Spinal cord (tissue), 10 donors: ENCODE measurements around the gene HSPA1B. TPM values are rescaled to one million over a fixed set of nuclear protein-coding genes. Genes with fewer than 3 reads are reported as not detected.
A peak's percentile ranks its signal among the peaks of the same experiment; 100 is the strongest.
"Not testable (repeated sequence)": the region's sequence is repeated elsewhere in the genome, so short reads cannot be mapped to it uniquely, and the experiment has no call there.

Source experiments
- DNase-seq, 6 donors: peaks; one replicate each; pipeline versions ENCODE4 v3.0.0 to v3.0.0-alpha.2; 2013 to 2015; ENCODE audit warnings: low spot score in 6 of 6, low read depth in 4 of 6
- H3K27ac ChIP-seq: one replicate; pipeline ENCODE4 v1.5.1; 2013; ENCODE audit warnings: low read depth, low read length, control low read depth
- H3K27me3 ChIP-seq: one replicate; pipeline ENCODE4 v1.6.1; 2013; ENCODE audit warnings: low read length; ENCODE audit not compliant: control insufficient read depth, insufficient read depth
- H3K36me3 ChIP-seq: one replicate; pipeline ENCODE4 v1.6.1; 2013; ENCODE audit warnings: low read length; ENCODE audit not compliant: control insufficient read depth, insufficient read depth
- H3K4me1 ChIP-seq: one replicate; pipeline ENCODE4 v1.6.1; 2013; ENCODE audit warnings: low read length; ENCODE audit not compliant: control insufficient read depth, insufficient read depth
- H3K4me3 ChIP-seq: one replicate; pipeline ENCODE4 v1.5.1; 2013; ENCODE audit warnings: low read depth, low read length, control low read depth
- H3K9me3 ChIP-seq: one replicate; pipeline ENCODE4 v1.6.1; 2013; ENCODE audit warnings: low read length; ENCODE audit not compliant: control insufficient read depth, insufficient read depth
- WGBS: methylation state at CpG from one replicate; pipeline ENCODE4 v1.1.5; 2013; ENCODE audit warnings: missing lambda C conversion rate; ENCODE audit not compliant: insufficient coverage; 5-methylcytosine and 5-hydroxymethylcytosine counted together
- polyA plus RNA-seq, 2 donors: library from polyadenylated mRNA; unstranded; fragments of 120-200 nt; gene quantifications; one replicate each; pipeline ENCODE4 v1.2.1, GENCODE V29; 2013; ENCODE audit not compliant: insufficient read length in 2 of 2
- total RNA-seq, 2 donors: library from RNA; depleted of rRNA in 1 of 2; stranded (reverse); fragments of 120-200 nt in 1 of 2; fragments of >200 nt in 1 of 2; gene quantifications; one replicate each; pipeline versions ENCODE4 v1.2.3 to v1.2.4, GENCODE V29; 2013 to 2014
- donor health status: healthy.

The HSPA1B gene
- total and polyA plus RNA-seq, 4 donors = 113 to 696 (median 225) TPM

GRCh38 chr6:31836474-31837368, 9.2 kb downstream of the HSPA1B start:
- Histone ChIP-seq H3K36me3 (peaks cover 42% of the 10 kb centered on the region), H3K4me3 (peak overlapping the region; percentile 98), H3K27ac (peak overlapping the region; percentile 41), H3K27me3 (no peaks in the 10 kb centered on the region), H3K9me3 (no peaks in the 10 kb centered on the region), H3K4me1 (peaks cover 40% of the 10 kb centered on the region)
- WGBS = 75% methylated on average over 8 of the region's 12 CpGs
- DNase-seq = no peak

- 80% methylated on average over 1 of the region's 1 CpG for WGBS
- no peak for DNase-seq
- Histone ChIP-seq H3K9me3 (no peaks in the 10 kb centered on the region), H3K27ac (peak overlapping the region; percentile 33), H3K4me3 (peak overlapping the region; percentile 21), H3K27me3 (no peaks in the 10 kb centered on the region), H3K4me1 (peaks cover 40% of the 10 kb centered on the region), H3K36me3 (peaks cover 42% of the 10 kb centered on the region)
Measured at GRCh38 chr6:31837369-31838113, 10.0 kb downstream of the HSPA1B start.

- 92% methylated on average over 3 of the region's 9 CpGs for WGBS
- H3K27me3 ChIP-seq, DNase-seq, H3K27ac ChIP-seq, H3K4me3 ChIP-seq, H3K9me3 ChIP-seq: not testable (repeated sequence)
- peaks cover 40% of the 10 kb centered on the region for H3K4me1 ChIP-seq
- peaks cover 42% of the 10 kb centered on the region for H3K36me3 ChIP-seq
Measured at GRCh38 chr6:31838114-31838553, 10.6 kb downstream of the HSPA1B start.

GRCh38 chr6:31838968-31839367, 11.4 kb downstream of the HSPA1B start:
- Histone ChIP-seq H3K27ac (no peak overlapping the region), H3K27me3 (no peaks in the 10 kb centered on the region), H3K4me3 (no peak overlapping the region), H3K9me3 (no peaks in the 10 kb centered on the region), H3K36me3 (peaks cover 42% of the 10 kb centered on the region), H3K4me1 (peaks cover 34% of the 10 kb centered on the region)
- 100% methylated on average over 1 of the region's 3 CpGs for WGBS
- no peak for DNase-seq

- not testable (repeated sequence) for H3K27ac ChIP-seq, H3K27me3 ChIP-seq, DNase-seq, H3K9me3 ChIP-seq, H3K4me3 ChIP-seq
- WGBS = 86% methylated on average over 4 of the region's 8 CpGs
- peaks cover 42% of the 10 kb centered on the region for H3K36me3 ChIP-seq
- peaks cover 30% of the 10 kb centered on the region for H3K4me1 ChIP-seq
Measured at GRCh38 chr6:31839779-31840126, 12.2 kb downstream of the HSPA1B start.

GRCh38 chr6:31842053-31842452, 14.5 kb downstream of the HSPA1B start:
- Histone ChIP-seq H3K27ac (no peak overlapping the region), H3K4me1 (peaks cover 16% of the 10 kb centered on the region), H3K27me3 (no peaks in the 10 kb centered on the region), H3K36me3 (peaks cover 41% of the 10 kb centered on the region), H3K9me3 (no peaks in the 10 kb centered on the region), H3K4me3 (no peak overlapping the region)
- 98% methylated on average over 5 of the region's 9 CpGs for WGBS
- no peak for DNase-seq

- no peak overlapping the region for H3K4me3 ChIP-seq
- DNase-seq = no peak
- no peak overlapping the region for H3K27ac ChIP-seq
- H3K36me3 ChIP-seq = peaks cover 18% of the 10 kb centered on the region
- H3K4me1 ChIP-seq = no peaks in the 10 kb centered on the region
- WGBS = 90% methylated on average over 1 of the region's 3 CpGs
- H3K9me3 ChIP-seq = no peaks in the 10 kb centered on the region
- no peaks in the 10 kb centered on the region for H3K27me3 ChIP-seq
Measured at GRCh38 chr6:31844507-31844906, 17.0 kb downstream of the HSPA1B start.

- no peaks in the 10 kb centered on the region for H3K9me3 ChIP-seq
- no peaks in the 10 kb centered on the region for H3K4me1 ChIP-seq
- no peak overlapping the region for H3K27ac ChIP-seq
- no peak for DNase-seq
- H3K4me3 ChIP-seq = no peak overlapping the region
- H3K36me3 ChIP-seq = peaks cover 3% of the 10 kb centered on the region
- WGBS = 100% methylated on average over 1 of the region's 2 CpGs
- no peaks in the 10 kb centered on the region for H3K27me3 ChIP-seq
Measured at GRCh38 chr6:31847276-31847978, 19.9 kb downstream of the HSPA1B start.

GRCh38 chr6:31850765-31851484, 23.4 kb downstream of the HSPA1B start:
- DNase-seq = no peak
- WGBS = 94% methylated on average over 2 of the region's 2 CpGs
- no peaks in the 10 kb centered on the region for H3K27me3 ChIP-seq
- peaks cover 5% of the 10 kb centered on the region for H3K36me3 ChIP-seq
- no peak overlapping the region for H3K4me3 ChIP-seq
- no peak overlapping the region for H3K27ac ChIP-seq
- H3K9me3 ChIP-seq = no peaks in the 10 kb centered on the region
- H3K4me1 ChIP-seq = no peaks in the 10 kb centered on the region
